MM.1S (cell line): Measurements from ENCODE around the gene WWC2.

ENCODE experiments used
- DNase-seq: peaks from one replicate; pipeline ENCODE4 v3.0.0-alpha.2; 2015
- H2AFZ ChIP-seq: fragments of 300-600 bp; sonication (generic); 2 replicates; pipeline ENCODE4 v1.6.0; 2016; ENCODE audit warnings: antibody characterized with exemption, low read length
- H3F3A ChIP-seq: fragments of 300-600 bp; sonication (generic); 2 replicates; pipeline ENCODE4 v1.6.1; 2016; ENCODE audit warnings: mild to moderate bottlenecking, antibody characterized with exemption, low read length, moderate library complexity, mixed read lengths; ENCODE audit not compliant: insufficient read depth
- H3K27ac ChIP-seq: fragments of 300-600 bp; sonication (generic); 2 replicates; pipeline ENCODE4 v1.5.1; 2016; ENCODE audit warnings: mild to moderate bottlenecking, low read length
- H3K27me3 ChIP-seq: fragments of 300-600 bp; sonication (generic); replicated peaks from 2 replicates; pipeline ENCODE4 v1.6.0; 2016; ENCODE audit warnings: low read length; ENCODE audit not compliant: insufficient read depth
- H3K36me3 ChIP-seq: fragments of 300-600 bp; sonication (generic); replicated peaks from 2 replicates; pipeline ENCODE4 v1.6.1; 2016; ENCODE audit warnings: mild to moderate bottlenecking, low read length, mixed read lengths; ENCODE audit not compliant: insufficient read depth
- H3K4me1 ChIP-seq: fragments of 300-600 bp; sonication (generic); 2 replicates; pipeline ENCODE4 v1.6.1; 2016; ENCODE audit warnings: low read length, mixed read lengths
- H3K4me2 ChIP-seq: fragments of 300-600 bp; sonication (generic); 2 replicates; pipeline ENCODE4 v1.6.0; 2016; ENCODE audit warnings: low read depth, low read length
- H3K4me3 ChIP-seq: fragments of 300-600 bp; sonication (generic); 2 replicates; pipeline ENCODE4 v1.5.1; 2016; ENCODE audit warnings: low read length, mixed read lengths
- H3K79me2 ChIP-seq: fragments of 300-600 bp; sonication (generic); 2 replicates; pipeline ENCODE4 v1.6.1; 2016; ENCODE audit warnings: mixed run types, low read length, mixed read lengths
- H3K9ac ChIP-seq: fragments of 300-600 bp; sonication (generic); 2 replicates; pipeline ENCODE4 v1.6.1; 2016; ENCODE audit warnings: low read length, mixed read lengths
- H3K9me2 ChIP-seq: fragments of 300-600 bp; sonication (generic); replicated peaks from 2 replicates; pipeline ENCODE4 v1.6.1; 2016; ENCODE audit warnings: mild to moderate bottlenecking, low read length, mixed read lengths; ENCODE audit not compliant: insufficient read depth
- H3K9me3 ChIP-seq: fragments of 300-600 bp; sonication (generic); replicated peaks from 2 replicates; pipeline ENCODE4 v1.6.1; 2016; ENCODE audit warnings: mild to moderate bottlenecking, low read length, mixed read lengths; ENCODE audit not compliant: insufficient read depth
- H4K20me1 ChIP-seq: fragments of 300-600 bp; sonication (generic); 2 replicates; pipeline ENCODE4 v1.6.1; 2016; ENCODE audit warnings: mild to moderate bottlenecking, low read length, moderate library complexity, mixed read lengths; ENCODE audit not compliant: insufficient read depth
- EZH2 ChIP-seq: fragments of 300-600 bp; sonication (generic); optimal IDR thresholded peaks from 2 replicates; pipeline ENCODE3; 2017; ENCODE audit warnings: low read depth, mild to moderate bottlenecking, antibody characterized with exemption, low read length, mixed read lengths
- EZH2phosphoT487 ChIP-seq: fragments of 300-600 bp; sonication (generic); IDR thresholded peaks from 2 replicates; pipeline ENCODE4 v1.6.1; 2018; ENCODE audit warnings: antibody characterized with exemption, low read length
- TF ChIP-seq, protein P1 (sequence below): fragments of 300-600 bp; sonication (generic); IDR thresholded peaks from 2 replicates; pipeline ENCODE4 v1.5.1; 2016; ENCODE audit warnings: antibody characterized with exemption, low read length, mixed read lengths

The WWC2 gene

DNA sequence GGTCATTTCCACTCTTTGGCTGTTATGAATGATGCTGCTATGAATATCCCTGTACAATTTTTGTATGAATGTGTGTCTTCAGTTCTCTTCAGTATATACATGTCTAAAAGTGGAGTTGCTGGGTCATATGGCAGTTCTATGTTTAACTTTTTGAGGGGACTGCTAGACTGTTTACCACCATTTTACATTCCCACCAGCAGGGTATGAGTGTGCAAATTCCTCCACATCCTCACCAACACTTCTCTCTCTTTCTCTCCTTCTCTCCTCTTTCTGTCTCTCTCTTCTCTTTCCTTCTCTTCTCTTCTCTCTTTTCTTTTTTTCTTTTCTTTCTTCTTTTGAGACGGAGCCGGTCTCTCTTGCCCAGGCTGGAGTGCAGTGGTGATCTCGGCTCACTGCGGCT is 7.8 kb downstream of the WWC2 start:
- H3F3A ChIP-seq, result no peaks in the 10 kb centered on the region
- no peaks in the 10 kb centered on the region for H4K20me1 ChIP-seq
- H3K9ac ChIP-seq, result no peak overlapping the region
- H3K27me3 ChIP-seq, result no peaks in the 10 kb centered on the region
- H2AFZ ChIP-seq, result no peak overlapping the region
- no peaks in the 10 kb centered on the region for H3K9me2 ChIP-seq
- no peak overlapping the region for H3K4me2 ChIP-seq
- TF ChIP-seq, protein P1, sequence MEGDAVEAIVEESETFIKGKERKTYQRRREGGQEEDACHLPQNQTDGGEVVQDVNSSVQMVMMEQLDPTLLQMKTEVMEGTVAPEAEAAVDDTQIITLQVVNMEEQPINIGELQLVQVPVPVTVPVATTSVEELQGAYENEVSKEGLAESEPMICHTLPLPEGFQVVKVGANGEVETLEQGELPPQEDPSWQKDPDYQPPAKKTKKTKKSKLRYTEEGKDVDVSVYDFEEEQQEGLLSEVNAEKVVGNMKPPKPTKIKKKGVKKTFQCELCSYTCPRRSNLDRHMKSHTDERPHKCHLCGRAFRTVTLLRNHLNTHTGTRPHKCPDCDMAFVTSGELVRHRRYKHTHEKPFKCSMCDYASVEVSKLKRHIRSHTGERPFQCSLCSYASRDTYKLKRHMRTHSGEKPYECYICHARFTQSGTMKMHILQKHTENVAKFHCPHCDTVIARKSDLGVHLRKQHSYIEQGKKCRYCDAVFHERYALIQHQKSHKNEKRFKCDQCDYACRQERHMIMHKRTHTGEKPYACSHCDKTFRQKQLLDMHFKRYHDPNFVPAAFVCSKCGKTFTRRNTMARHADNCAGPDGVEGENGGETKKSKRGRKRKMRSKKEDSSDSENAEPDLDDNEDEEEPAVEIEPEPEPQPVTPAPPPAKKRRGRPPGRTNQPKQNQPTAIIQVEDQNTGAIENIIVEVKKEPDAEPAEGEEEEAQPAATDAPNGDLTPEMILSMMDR, result no peak
- no peak for TF ChIP-seq EZH2phosphoT487
- no peak for TF ChIP-seq EZH2
- no peak overlapping the region for H3K27ac ChIP-seq
- H3K4me1 ChIP-seq, result no peaks in the 10 kb centered on the region
- no peaks in the 10 kb centered on the region for H3K9me3 ChIP-seq
- no peak for DNase-seq
- no peaks in the 10 kb centered on the region for H3K79me2 ChIP-seq
- no peak overlapping the region for H3K4me3 ChIP-seq
- H3K36me3 ChIP-seq, result no peaks in the 10 kb centered on the region

DNA sequence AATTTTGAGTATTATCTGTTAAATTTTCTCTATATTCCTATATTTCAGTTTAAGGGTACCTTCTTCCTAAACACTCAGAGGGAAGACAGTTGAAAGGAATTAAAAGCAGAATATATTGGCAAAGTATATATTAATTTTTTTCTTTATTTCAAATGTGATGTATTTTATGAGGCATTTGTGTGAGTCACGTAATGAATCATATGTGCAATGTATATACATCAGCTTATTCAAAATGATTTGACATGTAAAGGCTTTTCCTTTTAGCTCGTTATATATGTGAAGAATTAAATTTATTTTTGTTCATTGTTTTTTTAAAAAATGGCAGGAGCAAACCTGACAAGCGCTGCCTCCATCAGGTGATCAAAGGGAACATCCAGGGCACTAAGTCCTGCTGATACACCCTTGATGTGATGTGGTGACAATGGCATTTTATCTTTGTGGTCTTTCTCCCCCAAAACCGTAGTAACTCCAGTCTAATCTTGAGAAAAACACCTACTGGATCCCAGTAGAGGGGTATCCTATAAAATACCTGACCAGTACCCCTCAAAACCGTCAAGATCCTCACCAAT is 8.9 kb downstream of the WWC2 start:
- Histone ChIP-seq H3K9me2 (no peaks in the 10 kb centered on the region), H2AFZ (no peak overlapping the region), H3K4me3 (no peak overlapping the region), H3K27me3 (no peaks in the 10 kb centered on the region), H3K27ac (no peak overlapping the region), H3K4me2 (no peak overlapping the region), H3K36me3 (no peaks in the 10 kb centered on the region), H3F3A (no peaks in the 10 kb centered on the region), H3K9ac (no peak overlapping the region), H3K9me3 (no peaks in the 10 kb centered on the region), H4K20me1 (no peaks in the 10 kb centered on the region), H3K4me1 (no peaks in the 10 kb centered on the region), H3K79me2 (no peaks in the 10 kb centered on the region)
- TF ChIP-seq, protein P1, result no peak
- TF ChIP-seq EZH2 (no peak), EZH2phosphoT487 (no peak)
- no peak for DNase-seq

DNA sequence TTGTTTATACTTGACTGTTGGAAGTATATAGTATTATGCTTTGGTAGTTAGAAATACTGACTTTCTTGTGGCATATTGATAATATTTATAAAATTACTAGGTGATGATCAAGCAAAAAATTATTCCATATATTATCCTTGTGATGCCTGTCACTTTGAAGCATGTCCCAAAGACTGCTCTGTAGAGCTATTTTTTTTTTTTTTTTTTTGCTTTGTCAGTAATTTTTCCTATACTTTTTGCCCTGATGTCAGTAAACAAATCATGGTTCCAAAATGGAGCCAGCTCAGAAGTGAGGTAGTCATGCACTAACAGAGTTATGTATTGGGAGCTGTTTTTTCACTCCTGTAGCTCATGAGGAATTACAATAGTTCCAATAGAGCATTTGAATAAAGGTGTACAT is 11.2 kb downstream of the WWC2 start:
- Histone ChIP-seq H3K9me3 (no peaks in the 10 kb centered on the region), H3K27me3 (no peaks in the 10 kb centered on the region), H2AFZ (no peak overlapping the region), H3K4me1 (no peaks in the 10 kb centered on the region), H3K27ac (no peak overlapping the region), H4K20me1 (no peaks in the 10 kb centered on the region), H3K9ac (no peak overlapping the region), H3K9me2 (no peaks in the 10 kb centered on the region), H3K79me2 (no peaks in the 10 kb centered on the region), H3K4me2 (no peak overlapping the region), H3F3A (no peaks in the 10 kb centered on the region), H3K36me3 (no peaks in the 10 kb centered on the region), H3K4me3 (no peak overlapping the region)
- no peak for DNase-seq
- no peak for TF ChIP-seq EZH2
- TF ChIP-seq EZH2phosphoT487, result no peak
- TF ChIP-seq, protein P1, result no peak
